ENCODE data around the gene MEF2B. TPM values are rescaled to one million over a fixed set of nuclear protein-coding genes. Genes with fewer than 3 reads are reported as not detected.

MEF2B gene
- total RNA-seq, 6 donors from 2014 or later, result 2.0 to 3.9 (median 3.1) TPM; not detected in 3

GRCh38 chr19:19123386-19123785 lies 46.7 kb downstream of the MEF2B start:
- no peak overlapping the region for H3K4me3 ChIP-seq
- H3K27me3 ChIP-seq, result no peaks in the 10 kb centered on the region
- DNase-seq, result no peak
- H3K9me3 ChIP-seq, result no peaks in the 10 kb centered on the region
- H3K36me3 ChIP-seq, result peaks cover 0 to 20% (median 9%) of the 10 kb centered on the region in 4 donors
- no peaks in the 10 kb centered on the region for H3K4me1 ChIP-seq
- H3K27ac ChIP-seq, result no peak overlapping the region
- ATAC-seq (ENCODE audit: low FRiP score in 2 of 2), result no peak
- TF ChIP-seq EP300 (IDR thresholded peaks at IDR 0.05) (no peak), POLR2A (IDR thresholded peaks at IDR 0.05) (no peak), POLR2AphosphoS5 (IDR thresholded peaks at IDR 0.05) (no peak), CTCF (IDR thresholded peaks at IDR 0.05) (no peak)

- Histone ChIP-seq H3K36me3 (peaks cover 0 to 20% (median 9%) of the 10 kb centered on the region in 4 donors), H3K27me3 (no peaks in the 10 kb centered on the region), H3K4me3 (no peak overlapping the region), H3K27ac (no peak overlapping the region), H3K9me3 (no peaks in the 10 kb centered on the region), H3K4me1 (no peaks in the 10 kb centered on the region)
- TF ChIP-seq POLR2AphosphoS5 (IDR thresholded peaks at IDR 0.05) (no peak), POLR2A (IDR thresholded peaks at IDR 0.05) (no peak), CTCF (IDR thresholded peaks at IDR 0.05) (no peak), EP300 (IDR thresholded peaks at IDR 0.05) (no peak)
- ATAC-seq (ENCODE audit: low FRiP score in 2 of 2) (no peak), DNase-seq (no peak)
- WGBS, 2 donors, result 94 to 100% methylated on average over 1 of the region's 1 CpG
Observed at GRCh38 chr19:19122902-19123301, 47.2 kb downstream of the MEF2B start.

- ATAC-seq (ENCODE audit: low FRiP score in 2 of 2) (peak in 1 of 2 donors; percentile 24), DNase-seq (no peak)
- no peak overlapping the region for H3K4me3 ChIP-seq
- no peaks in the 10 kb centered on the region for H3K27me3 ChIP-seq
- no peak overlapping the region for H3K27ac ChIP-seq
- H3K36me3 ChIP-seq, result peaks cover 0 to 20% (median 9%) of the 10 kb centered on the region in 4 donors
- TF ChIP-seq EP300 (IDR thresholded peaks at IDR 0.05) (no peak), CTCF (IDR thresholded peaks at IDR 0.05) (no peak)
- H3K4me1 ChIP-seq, result no peaks in the 10 kb centered on the region
- WGBS, 2 donors, result 81 to 93% methylated on average over 2 to 10 of the region's 10 CpGs
- no peaks in the 10 kb centered on the region for H3K9me3 ChIP-seq
Observed at GRCh38 chr19:19121371-19121770, 48.7 kb downstream of the MEF2B start.

GRCh38 chr19:19120308-19121231 lies 49.5 kb downstream of the MEF2B start:
- TF ChIP-seq EP300 (IDR thresholded peaks at IDR 0.05) (no peak), CTCF (IDR thresholded peaks at IDR 0.05) (no peak), POLR2A (IDR thresholded peaks at IDR 0.05) (no peak), POLR2AphosphoS5 (IDR thresholded peaks at IDR 0.05) (no peak)

More at GRCh38 chr19:19120308-19121231, 49.5 kb downstream of the MEF2B start:
- no peak overlapping the region for H3K4me3 ChIP-seq
- ATAC-seq (ENCODE audit: low FRiP score in 2 of 2) (peak; percentile 25 to 56), DNase-seq (no peak)
- 64 to 79% methylated on average over 25 to 39 of the region's 39 CpGs for WGBS, 2 donors
- H3K4me1 ChIP-seq, result no peaks in the 10 kb centered on the region
- no peak overlapping the region for H3K27ac ChIP-seq
- H3K27me3 ChIP-seq, result no peaks in the 10 kb centered on the region
- no peaks in the 10 kb centered on the region for H3K9me3 ChIP-seq
- H3K36me3 ChIP-seq, result peaks cover 0 to 20% (median 9%) of the 10 kb centered on the region in 4 donors
